Caco-2 (cell line): ENCODE measurements around the gene SMOC2. TPM values are rescaled to one million over a fixed set of nuclear protein-coding genes. Genes with fewer than 3 reads are reported as not detected.

Experiments used
- BruUV-seq: library from RNA; stranded (reverse); fragments of 400-500 nt; replicated peaks from 2 replicates; lab custom pipeline; 2021; lab: Mats Ljungman, UMichigan
- CTCF ChIA-PET: fragments of 300-600 bp; sonication (Branson Sonifier 250); formaldehyde crosslinking; loops from one replicate; lab custom pipeline; 2022; ENCODE audit warnings: antibody characterized with exemption; lab: Charles Lee
- POLR2A ChIA-PET: fragments of 300-600 bp; sonication (Branson Sonifier 250); formaldehyde crosslinking; loops from one replicate; lab custom pipeline; 2022; ENCODE audit warnings: antibody characterized with exemption; lab: Charles Lee
- DNase-seq, 2 experiments: peaks; one replicate each; pipeline versions ENCODE4 v3.0.0 to v3.0.0-alpha.2; 2020 to 2022
- H3K27me3 ChIP-seq: replicated peaks from 2 replicates; pipeline ENCODE4 v1.6.0; 2011; ENCODE audit warnings: low read length; ENCODE audit not compliant: control insufficient read depth, insufficient read depth
- H3K36me3 ChIP-seq: 2 replicates; pipeline ENCODE4 v1.5.1; 2011; ENCODE audit warnings: low read length; ENCODE audit not compliant: control insufficient read depth, insufficient read depth
- H3K4me1 ChIP-seq: fragments of 250-450 bp; sonication (Bioruptor Pico); 2 replicates; pipeline ENCODE4 v1.5.1; 2020; ENCODE audit warnings: mild to moderate bottlenecking
- H3K4me3 ChIP-seq: 2 replicates; pipeline ENCODE4 v1.5.1; 2011; ENCODE audit warnings: low read depth, mild to moderate bottlenecking, control low read depth, low read length
- H3K9me3 ChIP-seq: fragments of 250-450 bp; sonication (Bioruptor Pico); 2 replicates; pipeline ENCODE4 v1.5.1; 2020; ENCODE audit warnings: mild to moderate bottlenecking, moderate library complexity
- H3K27ac Mint-ChIP-seq: one replicate; pipeline ENCODE4 v1.8.0; 2022; ENCODE audit warnings: mixed read lengths; ENCODE audit not compliant: unreplicated experiment
- H3K27me3 Mint-ChIP-seq: one replicate; pipeline ENCODE4 v1.8.0; 2022; ENCODE audit warnings: mixed read lengths; ENCODE audit not compliant: insufficient read depth, unreplicated experiment
- H3K36me3 Mint-ChIP-seq: one replicate; pipeline ENCODE4 v1.8.0; 2022; ENCODE audit warnings: mild to moderate bottlenecking, mixed read lengths; ENCODE audit not compliant: insufficient read depth, unreplicated experiment
- H3K4me1 Mint-ChIP-seq: one replicate; pipeline ENCODE4 v1.8.0; 2022; ENCODE audit warnings: low read depth, mixed read lengths; ENCODE audit not compliant: unreplicated experiment
- H3K4me3 Mint-ChIP-seq: one replicate; pipeline ENCODE4 v1.8.0; 2022; ENCODE audit warnings: mild to moderate bottlenecking, moderate library complexity, mixed read lengths; ENCODE audit not compliant: unreplicated experiment
- H3K9me3 Mint-ChIP-seq: one replicate; pipeline ENCODE4 v1.8.0; 2022; ENCODE audit warnings: mixed read lengths; ENCODE audit not compliant: unreplicated experiment
- intact Hi-C: fragments of 100-400 bp; cut with micrococcal nuclease; formaldehyde crosslinking; loops from one replicate; pipeline ENCODE4 v1.10.0; 2022; ENCODE audit not compliant: unreplicated experiment
- total RNA-seq: library from RNA; stranded (reverse); gene quantifications from 2 replicates; pipeline ENCODE4 v1.2.3, GENCODE V29; 2022
- TF ChIP-seq, protein P1 (sequence below), 2 experiments: fragments of 200-600 bp in 1 of 2; IDR thresholded peaks; 1 replicate in 1 of 2; 2 replicates in 1 of 2; pipeline versions ENCODE4 v1.5.1 to v1.8.0; 2011 to 2022; ENCODE audit warnings: antibody characterized with exemption in 1 of 2, control low read depth in 1 of 2, inconsistent platforms in 1 of 2, low read depth in 1 of 2, low read length in 1 of 2, mild to moderate bottlenecking in 1 of 2, moderate library complexity in 1 of 2; ENCODE audit not compliant: insufficient read depth in 1 of 2, severe bottlenecking in 1 of 2, unreplicated experiment in 1 of 2

The SMOC2 gene
- total RNA-seq, 1 experiment from 2014 or later, result 2.8 TPM

DNA sequence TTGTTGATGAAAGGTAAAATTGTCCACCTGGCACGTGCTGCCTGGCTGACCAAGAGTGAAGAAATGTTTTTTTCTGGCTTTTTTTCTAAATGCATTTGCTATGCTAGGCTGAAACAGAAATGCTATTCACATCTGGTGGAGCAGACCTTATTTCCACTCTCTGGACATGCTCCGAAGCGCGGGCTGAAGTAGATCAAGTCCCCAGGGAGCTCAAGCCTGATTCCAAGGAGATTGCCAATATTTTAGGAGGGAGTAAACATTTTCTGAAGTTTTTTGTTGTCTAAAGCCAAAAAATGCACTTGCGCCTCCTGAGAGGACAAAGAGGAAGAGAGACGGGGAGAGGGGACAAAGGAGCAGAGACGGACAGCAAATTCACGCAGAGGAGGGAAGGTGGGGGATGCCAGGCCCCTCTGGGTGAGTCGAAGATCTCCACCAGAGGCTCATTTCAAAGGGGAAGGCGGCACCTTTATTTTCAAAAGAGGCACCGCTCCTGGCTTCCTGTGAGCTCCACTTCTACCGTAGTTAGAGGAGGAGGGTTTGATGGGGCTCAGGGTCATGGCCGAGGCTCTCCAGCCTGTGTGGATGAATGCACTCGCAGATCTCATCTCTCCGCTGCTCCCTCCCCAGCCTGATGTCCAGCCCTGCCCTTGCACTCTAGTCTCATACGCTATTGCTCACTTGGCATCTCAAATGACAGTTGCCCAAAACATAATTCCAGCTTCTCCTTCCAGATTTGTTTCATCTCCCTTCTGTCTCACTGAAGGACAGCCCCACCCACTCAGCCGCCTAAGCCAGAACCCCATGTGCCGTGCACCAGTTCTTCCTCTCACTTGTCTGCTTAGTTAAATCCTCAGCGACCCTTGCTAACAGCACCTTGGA lies 23.1 kb upstream of the SMOC2 start:
- no peak overlapping the region for H3K27ac Mint-ChIP-seq
- Histone ChIP-seq H3K36me3 (no peaks in the 10 kb centered on the region), H3K27me3 (no peaks in the 10 kb centered on the region), H3K9me3 (no peaks in the 10 kb centered on the region), H3K4me3 (no peak overlapping the region), H3K4me1 (no peaks in the 10 kb centered on the region)
- no peaks in the 10 kb centered on the region for H3K36me3 Mint-ChIP-seq
- no peak for DNase-seq
- no peaks in the 10 kb centered on the region for H3K4me1 Mint-ChIP-seq
- intact Hi-C loops, result no loop called here
- no TSS peak for BruUV-seq
- TF ChIP-seq, protein P1, sequence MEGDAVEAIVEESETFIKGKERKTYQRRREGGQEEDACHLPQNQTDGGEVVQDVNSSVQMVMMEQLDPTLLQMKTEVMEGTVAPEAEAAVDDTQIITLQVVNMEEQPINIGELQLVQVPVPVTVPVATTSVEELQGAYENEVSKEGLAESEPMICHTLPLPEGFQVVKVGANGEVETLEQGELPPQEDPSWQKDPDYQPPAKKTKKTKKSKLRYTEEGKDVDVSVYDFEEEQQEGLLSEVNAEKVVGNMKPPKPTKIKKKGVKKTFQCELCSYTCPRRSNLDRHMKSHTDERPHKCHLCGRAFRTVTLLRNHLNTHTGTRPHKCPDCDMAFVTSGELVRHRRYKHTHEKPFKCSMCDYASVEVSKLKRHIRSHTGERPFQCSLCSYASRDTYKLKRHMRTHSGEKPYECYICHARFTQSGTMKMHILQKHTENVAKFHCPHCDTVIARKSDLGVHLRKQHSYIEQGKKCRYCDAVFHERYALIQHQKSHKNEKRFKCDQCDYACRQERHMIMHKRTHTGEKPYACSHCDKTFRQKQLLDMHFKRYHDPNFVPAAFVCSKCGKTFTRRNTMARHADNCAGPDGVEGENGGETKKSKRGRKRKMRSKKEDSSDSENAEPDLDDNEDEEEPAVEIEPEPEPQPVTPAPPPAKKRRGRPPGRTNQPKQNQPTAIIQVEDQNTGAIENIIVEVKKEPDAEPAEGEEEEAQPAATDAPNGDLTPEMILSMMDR (IDR thresholded peaks at IDR 0.05; ENCODE audit: insufficient read depth in 1 of 2, low read depth in 1 of 2, low read length in 1 of 2, severe bottlenecking in 1 of 2, unreplicated experiment in 1 of 2), result no peak
- ChIA-PET CTCF (interaction anchor here (0.5 kb wide), 1 partner anchor 314 kb away, joined by 3 read pairs; no protein-coding TSS in a partner anchor), POLR2A (no interaction called here)
- no peaks in the 10 kb centered on the region for H3K9me3 Mint-ChIP-seq
- H3K27me3 Mint-ChIP-seq, result peaks cover 7% of the 10 kb centered on the region
- no peak overlapping the region for H3K4me3 Mint-ChIP-seq

GRCh38 chr6:168418711-168419121 lies 22.3 kb upstream of the SMOC2 start:
- no peak overlapping the region for H3K4me3 Mint-ChIP-seq
- H3K9me3 Mint-ChIP-seq, result no peaks in the 10 kb centered on the region
- BruUV-seq, result no TSS peak
- no peak for DNase-seq
- peaks cover 7% of the 10 kb centered on the region for H3K27me3 Mint-ChIP-seq
- Histone ChIP-seq H3K4me3 (no peak overlapping the region), H3K27me3 (no peaks in the 10 kb centered on the region), H3K36me3 (no peaks in the 10 kb centered on the region), H3K4me1 (no peaks in the 10 kb centered on the region), H3K9me3 (no peaks in the 10 kb centered on the region)
- no peaks in the 10 kb centered on the region for H3K36me3 Mint-ChIP-seq
- H3K4me1 Mint-ChIP-seq, result no peaks in the 10 kb centered on the region
- POLR2A ChIA-PET, result no interaction called here
- CTCF ChIA-PET, result no interaction called here
- TF ChIP-seq, protein P1 (IDR thresholded peaks at IDR 0.05; ENCODE audit: insufficient read depth in 1 of 2, low read depth in 1 of 2, low read length in 1 of 2, severe bottlenecking in 1 of 2, unreplicated experiment in 1 of 2), result no peak
- no peak overlapping the region for H3K27ac Mint-ChIP-seq
- intact Hi-C loops, result no loop called here

DNA sequence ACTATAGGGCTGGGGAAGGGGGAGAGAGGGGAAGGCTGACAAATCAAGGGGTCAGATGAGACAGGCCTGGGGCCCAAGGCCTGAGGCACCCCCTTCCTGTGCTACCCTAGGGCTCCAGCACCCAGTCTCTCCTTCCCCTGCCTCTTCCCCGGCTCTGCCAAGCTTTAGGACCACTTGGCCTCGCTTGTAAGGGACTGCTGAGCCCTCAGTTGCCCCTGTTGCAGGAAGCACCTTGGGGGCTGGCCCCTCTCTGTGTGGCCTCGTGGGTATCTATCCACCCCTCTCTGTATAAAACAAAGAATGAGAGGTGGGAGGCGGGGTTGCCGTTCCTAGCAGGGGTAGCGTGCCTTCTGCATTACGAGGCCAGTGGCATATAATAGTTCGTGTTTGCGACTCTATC lies 21.4 kb upstream of the SMOC2 start:
- ChIA-PET POLR2A (no interaction called here), CTCF (no interaction called here)
- Histone ChIP-seq H3K27me3 (no peaks in the 10 kb centered on the region), H3K36me3 (no peaks in the 10 kb centered on the region), H3K4me1 (no peaks in the 10 kb centered on the region), H3K4me3 (no peak overlapping the region), H3K9me3 (no peaks in the 10 kb centered on the region)
- Mint-ChIP-seq H3K27ac (no peak overlapping the region), H3K4me3 (no peak overlapping the region), H3K9me3 (no peaks in the 10 kb centered on the region), H3K4me1 (no peaks in the 10 kb centered on the region), H3K27me3 (peaks cover 7% of the 10 kb centered on the region), H3K36me3 (no peaks in the 10 kb centered on the region)
- intact Hi-C loops, result no loop called here
- TF ChIP-seq, protein P1 (IDR thresholded peaks at IDR 0.05; ENCODE audit: insufficient read depth in 1 of 2, low read depth in 1 of 2, low read length in 1 of 2, severe bottlenecking in 1 of 2, unreplicated experiment in 1 of 2), result no peak
- no peak for DNase-seq
- BruUV-seq, result no TSS peak
